Kidney epithelial cell (primary cell): ENCODE data around the gene TUBA3E. TPM values are rescaled to one million over a fixed set of nuclear protein-coding genes. Genes with fewer than 3 reads are reported as not detected.
"Not testable (repeated sequence)": the region's sequence is repeated elsewhere in the genome, so short reads cannot be mapped to it uniquely, and the experiment has no call there.

ENCODE experiments used
- DNase-seq: peaks from one replicate; pipeline ENCODE4 v3.0.0-alpha.2; 2010; ENCODE audit warnings: low read depth
- H3K27me3 ChIP-seq: 2 replicates; pipeline ENCODE4 v1.6.0; 2011; ENCODE audit warnings: low read length; ENCODE audit not compliant: control insufficient read depth, insufficient read depth
- H3K36me3 ChIP-seq: 2 replicates; pipeline ENCODE4 v1.5.1; 2011; ENCODE audit warnings: low read length; ENCODE audit not compliant: control insufficient read depth, insufficient read depth
- H3K4me3 ChIP-seq: 2 replicates; pipeline ENCODE4 v1.5.1; 2011; ENCODE audit warnings: low read depth, mild to moderate bottlenecking, control low read depth, low read length
- total RNA-seq: library from RNA; depleted of rRNA; stranded (reverse); fragments of >200 nt; gene quantifications from 2 replicates; pipeline ENCODE4 v1.2.3, GENCODE V29; 2015
- TF ChIP-seq, protein P1 (sequence below): IDR thresholded peaks from 2 replicates; pipeline ENCODE4 v1.5.1; 2011; ENCODE audit warnings: mild to moderate bottlenecking, moderate library complexity, low read length, control low read depth, inconsistent platforms; ENCODE audit not compliant: insufficient read depth, poor library complexity, severe bottlenecking

The TUBA3E gene
- total RNA-seq, 1 donor from 2014 or later: not detected

DNA sequence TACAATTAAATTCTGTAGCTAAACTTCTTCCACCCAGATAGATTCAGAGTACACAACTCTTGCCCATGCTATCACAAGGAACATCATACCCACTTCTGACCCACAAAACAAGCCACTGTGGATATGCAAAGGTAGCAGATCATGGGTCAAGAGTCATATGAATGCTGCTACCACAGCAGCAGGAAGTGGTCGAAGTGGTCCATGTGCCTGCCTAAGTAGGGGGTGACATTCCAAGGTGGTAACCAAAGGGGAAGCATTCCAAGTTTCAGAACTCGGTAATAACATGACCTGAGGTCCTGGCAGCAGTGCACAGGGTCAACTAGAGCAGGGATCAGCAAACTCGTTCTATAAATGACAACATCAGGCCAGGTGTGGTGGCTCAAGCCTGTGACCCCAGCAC, 5.8 kb downstream of the TUBA3E start:
- DNase-seq, H3K36me3 ChIP-seq, H3K4me3 ChIP-seq, H3K27me3 ChIP-seq: not testable (repeated sequence)

DNA sequence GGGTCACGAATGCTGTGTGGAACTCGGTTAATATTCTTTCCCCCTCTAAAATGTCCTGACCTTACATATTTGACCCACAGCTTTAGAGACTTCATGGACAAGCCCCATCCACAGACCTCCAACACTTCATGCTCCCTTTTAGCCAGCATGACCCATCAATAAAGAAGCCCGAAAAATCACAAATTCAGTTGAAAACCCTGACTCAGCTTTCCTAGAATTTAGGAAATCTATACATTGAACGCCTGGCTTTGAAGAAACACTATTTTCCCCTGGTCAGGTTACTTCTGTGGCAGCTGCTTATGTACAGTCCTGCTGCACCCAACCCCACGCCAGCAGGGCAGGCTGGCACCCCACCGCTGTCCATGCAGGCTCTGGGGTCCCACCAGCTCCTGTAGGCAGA, 6.9 kb downstream of the TUBA3E start:
- H3K27me3 ChIP-seq, H3K36me3 ChIP-seq, DNase-seq, H3K4me3 ChIP-seq: not testable (repeated sequence)

DNA sequence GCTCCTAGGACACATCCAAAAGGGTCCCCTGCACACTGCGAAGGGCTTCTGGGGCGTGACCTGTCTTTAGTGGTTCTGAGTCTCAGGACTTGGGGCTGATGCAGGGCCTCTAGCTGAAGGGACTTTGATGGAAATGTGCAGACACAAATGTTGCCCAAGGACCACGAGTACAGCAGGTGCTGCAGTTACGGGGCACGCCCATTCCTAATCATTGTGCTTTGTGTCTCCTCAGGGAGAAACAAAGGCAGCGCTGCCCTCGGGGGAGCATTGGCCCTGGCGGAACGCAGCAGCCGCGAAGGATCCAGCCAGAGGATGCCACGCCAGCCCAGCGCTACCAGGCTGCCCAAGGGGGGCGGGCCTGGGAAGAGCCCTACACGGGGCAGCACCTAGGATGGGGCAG, 8.0 kb downstream of the TUBA3E start:
- H3K4me3 ChIP-seq: no peak overlapping the region
- TF ChIP-seq, protein P1, sequence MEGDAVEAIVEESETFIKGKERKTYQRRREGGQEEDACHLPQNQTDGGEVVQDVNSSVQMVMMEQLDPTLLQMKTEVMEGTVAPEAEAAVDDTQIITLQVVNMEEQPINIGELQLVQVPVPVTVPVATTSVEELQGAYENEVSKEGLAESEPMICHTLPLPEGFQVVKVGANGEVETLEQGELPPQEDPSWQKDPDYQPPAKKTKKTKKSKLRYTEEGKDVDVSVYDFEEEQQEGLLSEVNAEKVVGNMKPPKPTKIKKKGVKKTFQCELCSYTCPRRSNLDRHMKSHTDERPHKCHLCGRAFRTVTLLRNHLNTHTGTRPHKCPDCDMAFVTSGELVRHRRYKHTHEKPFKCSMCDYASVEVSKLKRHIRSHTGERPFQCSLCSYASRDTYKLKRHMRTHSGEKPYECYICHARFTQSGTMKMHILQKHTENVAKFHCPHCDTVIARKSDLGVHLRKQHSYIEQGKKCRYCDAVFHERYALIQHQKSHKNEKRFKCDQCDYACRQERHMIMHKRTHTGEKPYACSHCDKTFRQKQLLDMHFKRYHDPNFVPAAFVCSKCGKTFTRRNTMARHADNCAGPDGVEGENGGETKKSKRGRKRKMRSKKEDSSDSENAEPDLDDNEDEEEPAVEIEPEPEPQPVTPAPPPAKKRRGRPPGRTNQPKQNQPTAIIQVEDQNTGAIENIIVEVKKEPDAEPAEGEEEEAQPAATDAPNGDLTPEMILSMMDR: no peak
- H3K27me3 ChIP-seq: no peaks in the 10 kb centered on the region
- no peak for DNase-seq
- no peaks in the 10 kb centered on the region for H3K36me3 ChIP-seq

DNA sequence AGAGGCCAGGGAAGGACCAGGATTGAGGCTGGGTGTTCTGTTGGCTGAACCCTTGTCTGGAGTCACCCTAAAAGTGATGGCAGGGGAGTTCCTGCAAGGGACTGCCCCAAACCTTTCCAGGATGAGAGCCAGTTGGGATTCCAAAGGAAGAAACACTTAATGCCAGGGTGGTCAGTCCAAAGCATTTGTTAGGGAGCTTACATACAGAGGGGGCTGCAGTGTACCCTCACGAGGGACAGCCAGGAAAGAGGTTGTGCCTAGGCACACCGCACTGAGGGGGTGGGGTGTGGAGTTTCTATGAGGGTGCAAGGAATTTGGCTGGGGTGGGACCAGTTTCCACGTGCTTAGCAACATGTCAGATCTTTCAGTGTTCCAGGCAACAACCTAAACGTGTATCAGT, 9.3 kb downstream of the TUBA3E start:
- H3K4me3 ChIP-seq, H3K27me3 ChIP-seq, DNase-seq, H3K36me3 ChIP-seq: not testable (repeated sequence)

DNA sequence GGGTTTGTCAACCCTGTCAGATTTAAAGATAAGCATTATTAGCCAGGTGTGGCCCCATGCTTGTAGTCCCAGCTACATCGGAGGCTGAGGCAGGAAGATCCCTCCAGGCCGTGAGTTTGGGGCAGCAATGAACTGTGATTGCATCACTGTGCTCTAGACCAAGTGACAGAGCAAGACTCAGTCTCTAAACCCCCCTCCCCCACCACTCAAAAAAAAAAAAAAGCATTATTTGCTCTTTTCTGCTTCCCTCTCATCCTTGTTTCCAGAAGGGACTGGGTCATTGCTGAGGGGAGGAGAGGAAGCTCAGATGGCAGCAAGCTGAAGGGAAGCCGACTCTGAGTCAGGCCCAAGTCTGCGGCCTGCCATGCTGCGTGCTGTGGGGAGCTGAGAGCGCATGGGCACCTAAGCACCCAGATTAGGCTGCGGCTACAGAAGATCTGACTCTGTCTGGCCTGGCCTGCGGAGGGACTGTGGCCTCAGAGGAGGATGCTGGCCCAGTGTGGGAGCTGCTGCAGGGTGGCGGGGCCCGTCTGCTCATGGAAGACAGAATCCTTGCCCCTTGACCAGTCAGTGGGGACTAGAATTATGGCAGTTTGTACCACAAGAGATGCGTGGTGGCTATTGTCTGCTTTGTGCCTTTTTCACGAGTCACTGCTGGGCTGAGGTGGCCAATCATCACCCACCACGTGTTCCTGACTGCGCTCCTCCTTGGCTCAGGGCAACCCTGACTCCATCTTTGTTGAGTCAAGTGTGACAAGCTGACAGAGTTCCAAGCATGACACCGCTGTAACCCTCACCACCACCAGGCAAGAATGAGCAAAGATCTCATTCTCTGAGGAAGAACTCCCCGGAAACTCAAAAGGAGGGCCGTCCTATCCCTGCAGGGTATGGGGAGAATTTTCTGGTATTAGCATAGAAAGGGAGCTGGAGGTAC, 10.1 kb downstream of the TUBA3E start:
- H3K36me3 ChIP-seq, DNase-seq, H3K27me3 ChIP-seq, H3K4me3 ChIP-seq: not testable (repeated sequence)

DNA sequence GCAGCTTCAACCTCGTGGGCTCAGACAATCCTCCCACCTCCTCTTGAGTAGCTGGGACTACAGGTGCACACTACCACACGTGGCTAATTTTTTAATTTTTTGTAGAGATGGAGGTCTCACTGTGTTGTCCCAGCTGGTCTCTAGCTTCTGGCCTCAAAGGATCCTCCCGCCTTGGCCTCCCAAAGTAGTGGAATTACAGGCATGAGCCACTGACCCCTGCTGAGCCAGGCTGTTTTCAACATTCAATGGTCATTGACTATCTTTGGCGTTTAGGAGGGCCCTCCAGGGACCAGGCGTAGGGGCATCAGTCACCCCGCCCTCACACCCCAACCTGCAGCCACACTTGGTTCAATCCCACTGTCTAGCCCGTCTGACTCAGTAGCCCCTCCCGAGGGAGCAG, 11.0 kb downstream of the TUBA3E start:
- Histone ChIP-seq H3K4me3 (no peak overlapping the region), H3K36me3 (peaks cover 1% of the 10 kb centered on the region), H3K27me3 (no peaks in the 10 kb centered on the region)
- no peak for DNase-seq
- TF ChIP-seq, protein P1: no peak

DNA sequence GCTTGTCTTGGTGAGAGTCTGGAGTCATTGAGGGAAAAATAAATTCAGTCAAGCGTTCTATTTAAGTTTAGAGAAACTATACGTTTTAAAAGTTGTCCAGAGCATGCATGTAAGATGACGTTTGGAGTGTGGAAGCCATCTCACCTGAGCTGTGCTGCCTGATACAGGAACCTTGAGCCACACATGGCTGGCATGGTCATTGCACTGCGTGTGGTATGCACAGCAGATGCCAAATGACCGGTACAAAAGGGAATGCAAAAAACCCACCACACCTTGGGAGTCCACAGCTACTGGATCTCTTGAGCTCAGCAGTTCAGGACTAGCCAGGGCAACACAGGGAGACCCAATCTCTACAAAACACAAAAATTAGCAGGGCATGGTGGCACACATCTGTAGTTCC, 11.8 kb downstream of the TUBA3E start:
- H3K4me3 ChIP-seq: no peak overlapping the region
- no peak for DNase-seq
- H3K36me3 ChIP-seq: peaks cover 1% of the 10 kb centered on the region
- H3K27me3 ChIP-seq: no peaks in the 10 kb centered on the region
- TF ChIP-seq, protein P1: no peak

DNA sequence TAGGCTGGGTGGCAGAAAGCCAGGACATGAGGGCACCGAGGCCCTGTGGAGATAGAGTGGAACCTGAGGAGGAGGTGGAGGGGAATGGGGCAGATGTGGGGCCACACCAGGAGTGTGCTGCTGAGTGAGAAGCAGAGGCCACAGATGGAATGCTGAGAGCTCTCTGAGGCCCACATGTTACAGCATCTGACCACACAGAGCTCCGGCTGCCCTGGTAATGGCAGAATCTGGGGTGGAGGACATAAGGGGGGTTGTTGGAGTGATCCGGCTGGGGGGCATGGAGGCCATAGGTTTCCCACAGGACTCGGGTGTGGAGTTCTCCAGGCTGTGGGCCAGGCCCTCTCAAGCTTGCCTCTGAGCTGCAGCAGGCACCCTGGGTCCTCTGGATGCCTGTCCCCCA, 12.3 kb downstream of the TUBA3E start:
- DNase-seq: no peak
- TF ChIP-seq, protein P1: no peak
- Histone ChIP-seq H3K27me3 (no peaks in the 10 kb centered on the region), H3K4me3 (no peak overlapping the region), H3K36me3 (peaks cover 1% of the 10 kb centered on the region)
